HepG2 (cell line): ENCODE results near the gene FAM117B. TPM values are rescaled to one million over a fixed set of nuclear protein-coding genes. Genes with fewer than 3 reads are reported as not detected.

ENCODE experiments used
- ATAC-seq: fragments of 200-7000 bp; cut with Tn5 transposase; 3 replicates; pipeline ENCODE4 v1.9.1; 2020; ENCODE audit warnings: mild to moderate bottlenecking, moderate library complexity
- BruUV-seq: library from RNA; stranded (reverse); fragments of 400-500 nt; replicated peaks from 2 replicates; lab custom pipeline; 2021; lab: Mats Ljungman, UMichigan
- CTCF ChIA-PET: fragments of 300-600 bp; formaldehyde crosslinking; extraction: SDS; loops from one replicate; lab custom pipeline; 2021; ENCODE audit warnings: low total read pairs, inconsistent platforms, low intra/inter-chr PET ratio; lab: Yijun Ruan, JAX
- POLR2A ChIA-PET: fragments of 350-600 bp; sonication (Branson Sonifier 250); formaldehyde crosslinking; loops from one replicate; lab custom pipeline; 2020; ENCODE audit warnings: antibody characterized with exemption, inconsistent platforms; lab: Yijun Ruan, JAX
- DNase-seq: peaks from one replicate; pipeline ENCODE4 v3.0.0-alpha.2; 2015; ENCODE audit warnings: low spot score
- FAIRE-seq: peaks from 3 replicates; lab custom pipeline; 2011; peaks lifted over from hg19 to GRCh38; lab: Jason Lieb, UNC
- H2AFZ ChIP-seq: one replicate; pipeline ENCODE4 v1.6.1; 2011; ENCODE audit warnings: low read length, inconsistent platforms
- H3K27ac ChIP-seq: fragments of 300-600 bp; 3 replicates; pipeline ENCODE4 v1.8.0; 2011; ENCODE audit warnings: mixed run types, mild to moderate bottlenecking, mixed read lengths, low read length, inconsistent platforms; ENCODE audit not compliant: insufficient read depth; ENCODE audit errors: extremely low read length
- H3K27me3 ChIP-seq, 2 experiments: fragments of 200-600 bp in 1 of 2; 2 replicates in 1 of 2; 3 replicates in 1 of 2; pipeline versions ENCODE4 v1.6.0 to v1.8.0; 2011; ENCODE audit warnings: low read length in 2 of 2, mild to moderate bottlenecking in 2 of 2, moderate library complexity in 2 of 2, inconsistent platforms in 1 of 2; ENCODE audit not compliant: insufficient read depth in 2 of 2, control insufficient read depth in 1 of 2
- H3K36me3 ChIP-seq, 2 experiments: fragments of 200-600 bp in 1 of 2; replicated peaks in 1 of 2; 2 replicates in 1 of 2; 3 replicates in 1 of 2; pipeline versions ENCODE4 v1.5.1 to v1.8.0; 2011; ENCODE audit warnings: low read length in 2 of 2, inconsistent platforms in 1 of 2; ENCODE audit not compliant: insufficient read depth in 2 of 2, control insufficient read depth in 1 of 2
- H3K4me1 ChIP-seq: 2 replicates; pipeline ENCODE4 v1.5.1; 2012; ENCODE audit warnings: low read length, inconsistent platforms; ENCODE audit not compliant: insufficient read depth
- H3K4me2 ChIP-seq: 2 replicates; pipeline ENCODE4 v1.6.0; 2011; ENCODE audit warnings: low read depth, low read length, inconsistent platforms
- H3K4me3 ChIP-seq, 3 experiments: fragments of 200-600 bp in 1 of 3; sonication (generic), shearing (Covaris generic) in 1 of 3; replicated peaks in 1 of 3; 2 replicates each; pipeline ENCODE4 v1.5.1; 2011 to 2016; ENCODE audit warnings: low read length in 3 of 3, inconsistent platforms in 2 of 3, low read depth in 2 of 3, mild to moderate bottlenecking in 2 of 3, control low read depth in 1 of 3, mixed read lengths in 1 of 3; ENCODE audit not compliant: insufficient read depth in 1 of 3
- H3K79me2 ChIP-seq: one replicate; pipeline ENCODE4 v1.6.1; 2011; ENCODE audit warnings: low read length, inconsistent platforms; ENCODE audit not compliant: insufficient read depth
- H3K9ac ChIP-seq: 2 replicates; pipeline ENCODE4 v1.6.0; 2011; ENCODE audit warnings: mild to moderate bottlenecking, low read depth, low read length, inconsistent platforms; ENCODE audit not compliant: insufficient read depth
- H3K9me3 ChIP-seq: 2 replicates; pipeline ENCODE4 v1.5.1; 2012; ENCODE audit warnings: mild to moderate bottlenecking, low read length
- H4K20me1 ChIP-seq: 2 replicates; pipeline ENCODE4 v1.6.0; 2011; ENCODE audit warnings: inconsistent platforms, mild to moderate bottlenecking, low read length, moderate library complexity; ENCODE audit not compliant: insufficient read depth
- HES4 ChIP-seq: sonication (generic); formaldehyde crosslinking; IDR thresholded peaks from 2 replicates; pipeline ENCODE4 v1.9.0; 2021; ENCODE audit warnings: mild to moderate bottlenecking, missing genetic modification reagents, borderline replicate concordance
- HNF4G ChIP-seq, 2 experiments: sonication (generic) in 1 of 2; formaldehyde crosslinking in 1 of 2; IDR thresholded peaks; 2 replicates each; pipeline versions ENCODE4 v1.4.0 to v1.6.1; 2011 to 2020; ENCODE audit warnings: borderline replicate concordance in 2 of 2, low read depth in 2 of 2, mild to moderate bottlenecking in 2 of 2, low read length in 1 of 2, missing genetic modification reagents in 1 of 2, moderate library complexity in 1 of 2
- ISL2 ChIP-seq: sonication (generic); formaldehyde crosslinking; IDR thresholded peaks from 2 replicates; pipeline ENCODE4 v1.5.0; 2020; ENCODE audit warnings: missing genetic modification reagents
- JUN ChIP-seq: sonication (generic); formaldehyde crosslinking; IDR thresholded peaks from 2 replicates; pipeline ENCODE4 v1.4.0; 2020; ENCODE audit warnings: mild to moderate bottlenecking, missing genetic modification reagents
- PAWR ChIP-seq: sonication (generic); formaldehyde crosslinking; IDR thresholded peaks from 2 replicates; pipeline ENCODE4 v1.4.0; 2020; ENCODE audit warnings: missing genetic modification reagents, mild to moderate bottlenecking, borderline replicate concordance
- PPARG ChIP-seq: conservative IDR thresholded peaks from 2 replicates; pipeline ENCODE4 v1.6.1; 2016; ENCODE audit warnings: missing biosample characterization, missing genetic modification reagents
- TCF7 ChIP-seq: sonication (generic); IDR thresholded peaks from 2 replicates; pipeline ENCODE4 v1.6.1; 2016; ENCODE audit warnings: antibody characterized with exemption, low read depth
- ZNF224 ChIP-seq: sonication (generic); formaldehyde crosslinking; IDR thresholded peaks from 2 replicates; pipeline ENCODE4 v1.5.0; 2020; ENCODE audit warnings: mild to moderate bottlenecking, missing genetic modification reagents
- ZNF773 ChIP-seq: sonication (generic); formaldehyde crosslinking; IDR thresholded peaks from 2 replicates; pipeline ENCODE4 v1.4.0; 2020; ENCODE audit warnings: missing genetic modification reagents, borderline replicate concordance
- WGBS: methylation state at CpG from one replicate; pipeline ENCODE4 v1.1.6; 2017; ENCODE audit warnings: low lambda C conversion rate; 5-methylcytosine and 5-hydroxymethylcytosine counted together
- in situ Hi-C: cut with HindIII; loops from 2 replicates; pipeline ENCODE4 v1.10.0; 2017; ENCODE audit warnings: low pct_unique_long_range_greater_than_20kb; ENCODE audit not compliant: extremely low pct_ligation_motif_present
- intact Hi-C: fragments of 100-400 bp; cut with micrococcal nuclease; formaldehyde crosslinking; loops from one replicate; pipeline ENCODE4 v1.10.0; 2022; ENCODE audit not compliant: unreplicated experiment
- polyA plus RNA-seq, 8 experiments: library from polyadenylated mRNA; depleted of rRNA in 3 of 8; stranded (reverse) in 7 of 8; unstranded in 1 of 8; fragments of >200 nt; fragmentation: Illumina TruSeq in 4 of 8; extraction: Trizol in 4 of 8; gene quantifications; 2 replicates each; pipeline versions ENCODE4 v1.2.1 to v1.2.3, GENCODE V29; 2011 to 2016; ENCODE audit warnings: low read depth in 4 of 8, missing spikeins in 1 of 8, mixed read lengths in 1 of 8; ENCODE audit not compliant: insufficient read depth in 1 of 8
- total RNA-seq, 5 experiments: library from RNA; depleted of rRNA; stranded (reverse); fragments of >200 nt; fragmentation: Illumina TruSeq; extraction: Trizol; gene quantifications; 2 replicates each; pipeline ENCODE4 v1.2.3, GENCODE V29; 2016; ENCODE audit warnings: low read depth in 1 of 5
- TF ChIP-seq, protein P1 (sequence below), 2 experiments: IDR thresholded peaks; 2 replicates each; pipeline ENCODE4 v1.6.1; 2011 to 2012; ENCODE audit warnings: low read length in 2 of 2, borderline replicate concordance in 1 of 2, low read depth in 1 of 2, mild to moderate bottlenecking in 1 of 2, moderate library complexity in 1 of 2
- TF ChIP-seq, protein P2 (sequence below): sonication (generic); formaldehyde crosslinking; IDR thresholded peaks from 2 replicates; pipeline ENCODE4 v1.4.0; 2020; ENCODE audit warnings: missing genetic modification reagents
- TF ChIP-seq, protein P3 (sequence below): sonication (generic); IDR thresholded peaks from 2 replicates; pipeline ENCODE4 v1.6.1; 2016; ENCODE audit warnings: low read depth, borderline replicate concordance
- TF ChIP-seq, protein P4 (sequence below): sonication (generic); formaldehyde crosslinking; IDR thresholded peaks from 2 replicates; pipeline ENCODE4 v1.8.0; 2022; ENCODE audit warnings: mild to moderate bottlenecking, missing genetic modification reagents, borderline replicate concordance
- TF ChIP-seq, protein P5 (sequence below): sonication (generic); formaldehyde crosslinking; IDR thresholded peaks from 2 replicates; pipeline ENCODE4 v1.5.1; 2020; ENCODE audit warnings: missing genetic modification reagents, mild to moderate bottlenecking, borderline replicate concordance

FAM117B gene
- total and polyA plus RNA-seq, 2 of the 13 experiments (the other 11 are each of a cell fraction or from before 2014, with no cell fraction given) = 5.8 to 11.0 TPM

DNA sequence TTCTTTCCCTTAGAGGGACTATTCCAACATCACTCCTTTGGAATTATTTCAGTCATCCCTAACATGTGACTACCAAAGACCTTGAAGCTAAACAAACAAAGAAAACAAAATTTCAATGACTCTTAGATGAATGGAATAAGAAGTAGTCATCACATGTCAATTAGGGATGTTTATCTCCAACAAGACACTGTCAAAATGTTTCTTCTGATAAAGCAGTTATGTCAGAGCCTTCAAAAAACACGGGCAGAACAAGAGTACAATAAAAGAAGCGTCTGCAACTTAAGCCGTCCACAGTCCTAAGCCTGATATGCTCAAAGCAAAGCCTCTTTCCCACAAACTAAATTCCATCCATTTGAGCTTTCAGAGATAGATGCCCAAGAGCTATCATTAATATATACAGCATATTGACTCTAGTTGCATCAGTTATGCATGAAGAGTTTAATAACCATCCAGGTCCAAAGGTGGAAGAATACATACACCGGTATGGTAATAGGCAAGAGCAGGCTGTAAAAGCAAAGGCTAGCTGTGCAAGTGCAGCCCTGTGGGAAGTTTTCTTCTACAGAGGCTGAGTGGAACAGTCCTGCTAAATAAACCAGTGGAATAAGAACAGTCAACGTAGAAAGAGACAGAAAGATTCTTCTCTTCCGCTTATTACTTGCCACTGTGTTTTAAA lies 138.7 kb downstream of the FAM117B start:
- DNase-seq (no peak), FAIRE-seq (no peak), ATAC-seq (peak; percentile 48)
- Histone ChIP-seq H2AFZ (no peak overlapping the region), H3K36me3 (peaks cover 6 to 18% of the 10 kb centered on the region in 2 experiments), H3K79me2 (no peaks in the 10 kb centered on the region), H3K27me3 (no peaks in the 10 kb centered on the region), H3K9me3 (no peaks in the 10 kb centered on the region), H3K9ac (no peak overlapping the region), H3K4me2 (no peak overlapping the region), H3K4me3 (no peak overlapping the region), H4K20me1 (no peaks in the 10 kb centered on the region), H3K4me1 (peaks cover under 1% of the 10 kb centered on the region), H3K27ac (no peak overlapping the region)
- 88% methylated on average over 6 of the region's 6 CpGs for WGBS
- no TSS peak for BruUV-seq
- POLR2A ChIA-PET = interaction anchor here (1.0 kb wide), 1 partner anchor 138 kb away, joined by 4 read pairs; the partner anchor contains the start of gene FAM117B
- in situ Hi-C loops (no loop called here), intact Hi-C loops (no loop called here)
- CTCF ChIA-PET = no interaction called here
- TF ChIP-seq PAWR (CRISPR knock-in tag) = no peak
- TF ChIP-seq, protein P1, sequence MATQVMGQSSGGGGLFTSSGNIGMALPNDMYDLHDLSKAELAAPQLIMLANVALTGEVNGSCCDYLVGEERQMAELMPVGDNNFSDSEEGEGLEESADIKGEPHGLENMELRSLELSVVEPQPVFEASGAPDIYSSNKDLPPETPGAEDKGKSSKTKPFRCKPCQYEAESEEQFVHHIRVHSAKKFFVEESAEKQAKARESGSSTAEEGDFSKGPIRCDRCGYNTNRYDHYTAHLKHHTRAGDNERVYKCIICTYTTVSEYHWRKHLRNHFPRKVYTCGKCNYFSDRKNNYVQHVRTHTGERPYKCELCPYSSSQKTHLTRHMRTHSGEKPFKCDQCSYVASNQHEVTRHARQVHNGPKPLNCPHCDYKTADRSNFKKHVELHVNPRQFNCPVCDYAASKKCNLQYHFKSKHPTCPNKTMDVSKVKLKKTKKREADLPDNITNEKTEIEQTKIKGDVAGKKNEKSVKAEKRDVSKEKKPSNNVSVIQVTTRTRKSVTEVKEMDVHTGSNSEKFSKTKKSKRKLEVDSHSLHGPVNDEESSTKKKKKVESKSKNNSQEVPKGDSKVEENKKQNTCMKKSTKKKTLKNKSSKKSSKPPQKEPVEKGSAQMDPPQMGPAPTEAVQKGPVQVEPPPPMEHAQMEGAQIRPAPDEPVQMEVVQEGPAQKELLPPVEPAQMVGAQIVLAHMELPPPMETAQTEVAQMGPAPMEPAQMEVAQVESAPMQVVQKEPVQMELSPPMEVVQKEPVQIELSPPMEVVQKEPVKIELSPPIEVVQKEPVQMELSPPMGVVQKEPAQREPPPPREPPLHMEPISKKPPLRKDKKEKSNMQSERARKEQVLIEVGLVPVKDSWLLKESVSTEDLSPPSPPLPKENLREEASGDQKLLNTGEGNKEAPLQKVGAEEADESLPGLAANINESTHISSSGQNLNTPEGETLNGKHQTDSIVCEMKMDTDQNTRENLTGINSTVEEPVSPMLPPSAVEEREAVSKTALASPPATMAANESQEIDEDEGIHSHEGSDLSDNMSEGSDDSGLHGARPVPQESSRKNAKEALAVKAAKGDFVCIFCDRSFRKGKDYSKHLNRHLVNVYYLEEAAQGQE (IDR thresholded peaks at IDR 0.05; ENCODE audit: borderline replicate concordance in 1 of 2, low read depth in 1 of 2, low read length in 2 of 2) = no peak
- TF ChIP-seq JUN (CRISPR knock-in tag) = no peak
- TF ChIP-seq, protein P2, sequence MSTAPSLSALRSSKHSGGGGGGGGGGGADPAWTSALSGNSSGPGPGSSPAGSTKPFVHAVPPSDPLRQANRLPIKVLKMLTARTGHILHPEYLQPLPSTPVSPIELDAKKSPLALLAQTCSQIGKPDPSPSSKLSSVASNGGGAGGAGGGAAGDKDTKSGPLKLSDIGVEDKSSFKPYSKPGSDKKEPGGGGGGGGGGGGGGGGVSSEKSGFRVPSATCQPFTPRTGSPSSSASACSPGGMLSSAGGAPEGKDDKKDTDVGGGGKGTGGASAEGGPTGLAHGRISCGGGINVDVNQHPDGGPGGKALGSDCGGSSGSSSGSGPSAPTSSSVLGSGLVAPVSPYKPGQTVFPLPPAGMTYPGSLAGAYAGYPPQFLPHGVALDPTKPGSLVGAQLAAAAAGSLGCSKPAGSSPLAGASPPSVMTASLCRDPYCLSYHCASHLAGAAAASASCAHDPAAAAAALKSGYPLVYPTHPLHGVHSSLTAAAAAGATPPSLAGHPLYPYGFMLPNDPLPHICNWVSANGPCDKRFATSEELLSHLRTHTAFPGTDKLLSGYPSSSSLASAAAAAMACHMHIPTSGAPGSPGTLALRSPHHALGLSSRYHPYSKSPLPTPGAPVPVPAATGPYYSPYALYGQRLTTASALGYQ (CRISPR knock-in tag) = no peak
- TF ChIP-seq ISL2 (CRISPR knock-in tag) = no peak
- TF ChIP-seq, protein P3, sequence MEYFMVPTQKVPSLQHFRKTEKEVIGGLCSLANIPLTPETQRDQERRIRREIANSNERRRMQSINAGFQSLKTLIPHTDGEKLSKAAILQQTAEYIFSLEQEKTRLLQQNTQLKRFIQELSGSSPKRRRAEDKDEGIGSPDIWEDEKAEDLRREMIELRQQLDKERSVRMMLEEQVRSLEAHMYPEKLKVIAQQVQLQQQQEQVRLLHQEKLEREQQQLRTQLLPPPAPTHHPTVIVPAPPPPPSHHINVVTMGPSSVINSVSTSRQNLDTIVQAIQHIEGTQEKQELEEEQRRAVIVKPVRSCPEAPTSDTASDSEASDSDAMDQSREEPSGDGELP = no peak
- TF ChIP-seq TCF7 = no peak
- no peak for TF ChIP-seq HES4 (CRISPR knock-in tag)
- TF ChIP-seq, protein P4, sequence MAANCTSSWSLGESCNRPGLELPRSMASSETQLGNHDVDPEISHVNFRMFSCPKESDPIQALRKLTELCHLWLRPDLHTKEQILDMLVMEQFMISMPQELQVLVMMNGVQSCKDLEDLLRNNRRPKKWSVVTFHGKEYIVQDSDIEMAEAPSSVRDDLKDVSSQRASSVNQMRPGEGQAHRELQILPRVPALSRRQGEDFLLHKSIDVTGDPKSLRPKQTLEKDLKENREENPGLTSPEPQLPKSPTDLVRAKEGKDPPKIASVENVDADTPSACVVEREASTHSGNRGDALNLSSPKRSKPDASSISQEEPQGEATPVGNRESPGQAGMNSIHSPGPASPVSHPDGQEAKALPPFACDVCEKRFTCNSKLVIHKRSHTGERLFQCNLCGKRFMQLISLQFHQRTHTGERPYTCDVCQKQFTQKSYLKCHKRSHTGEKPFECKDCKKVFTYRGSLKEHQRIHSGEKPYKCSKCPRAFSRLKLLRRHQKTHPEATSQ (CRISPR knock-in tag) = no peak
- TF ChIP-seq ZNF224 (CRISPR knock-in tag) = no peak
- no peak for TF ChIP-seq ZNF773 (CRISPR knock-in tag)
- TF ChIP-seq, protein P5, sequence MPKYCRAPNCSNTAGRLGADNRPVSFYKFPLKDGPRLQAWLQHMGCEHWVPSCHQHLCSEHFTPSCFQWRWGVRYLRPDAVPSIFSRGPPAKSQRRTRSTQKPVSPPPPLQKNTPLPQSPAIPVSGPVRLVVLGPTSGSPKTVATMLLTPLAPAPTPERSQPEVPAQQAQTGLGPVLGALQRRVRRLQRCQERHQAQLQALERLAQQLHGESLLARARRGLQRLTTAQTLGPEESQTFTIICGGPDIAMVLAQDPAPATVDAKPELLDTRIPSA (CRISPR knock-in tag) = no peak
- no peak for TF ChIP-seq PPARG (CRISPR knock-in tag)
- TF ChIP-seq HNF4G (IDR thresholded peaks at IDR 0.05; ENCODE audit: borderline replicate concordance, low read depth, low read length) = no peak
- TF ChIP-seq HNF4G (CRISPR knock-in tag; IDR thresholded peaks at IDR 0.05; ENCODE audit: borderline replicate concordance, low read depth) = no peak
